GM18951 (cell line): ENCODE measurements around the gene CBX1.
A peak's percentile ranks its signal among the peaks of the same experiment; 100 is the strongest.

Source experiments
- POLR2A ChIP-seq: IDR thresholded peaks from 4 replicates; pipeline ENCODE4 v1.6.1; 2011; ENCODE audit warnings: mild to moderate bottlenecking; ENCODE audit not compliant: insufficient read length, insufficient read depth; ENCODE audit errors: extremely low read depth
- in situ Hi-C: fragments of 300-500 bp; cut with MboI; formaldehyde crosslinking; loops from one replicate; pipeline ENCODE4 v1.12.0; 2022; ENCODE audit warnings: low sequenced_read_pairs, mixed read lengths, inconsistent platforms; ENCODE audit not compliant: unreplicated experiment

CBX1 gene

DNA sequence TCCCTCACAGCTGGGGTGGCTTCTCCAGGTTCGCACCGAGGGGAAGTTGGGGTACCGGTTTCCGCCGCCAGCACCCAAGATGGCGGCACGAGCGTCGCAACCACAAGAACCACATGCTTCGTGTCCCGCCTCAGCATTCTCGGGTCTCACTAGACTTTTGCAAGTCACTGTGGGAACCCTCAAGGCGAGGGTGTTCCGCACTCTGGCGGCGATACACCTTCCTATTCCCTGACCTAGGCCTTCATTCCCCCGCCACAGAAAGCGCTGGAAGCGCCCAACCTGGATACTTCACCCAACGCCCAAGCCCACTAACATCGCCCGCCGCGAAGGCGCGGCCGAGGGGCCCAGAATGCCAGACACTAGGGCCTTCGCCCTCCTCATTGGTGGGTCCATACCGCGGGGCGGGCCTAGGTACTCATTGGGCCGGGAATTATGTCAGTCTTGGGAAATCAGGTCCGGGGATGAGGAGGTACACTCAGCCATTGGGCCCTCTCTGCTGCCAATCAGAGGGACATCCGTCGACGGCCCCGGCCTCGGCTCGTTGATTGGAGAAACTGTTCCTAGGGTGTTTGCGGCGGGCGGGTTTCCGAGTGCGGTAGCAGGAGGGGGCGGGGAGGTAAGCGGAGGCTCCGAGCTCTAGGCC lies 53.4 kb downstream of the CBX1 start, which contains the start of gene NFE2L1:
Gene NFE2L1 (plus strand): TSS at position 619 of the 643 bp plus-strand sequence. CDS start 2,760 bp downstream, outside the sequence.
- in situ Hi-C loops: no loop called here
- peak; percentile 83 for TF ChIP-seq POLR2A

DNA sequence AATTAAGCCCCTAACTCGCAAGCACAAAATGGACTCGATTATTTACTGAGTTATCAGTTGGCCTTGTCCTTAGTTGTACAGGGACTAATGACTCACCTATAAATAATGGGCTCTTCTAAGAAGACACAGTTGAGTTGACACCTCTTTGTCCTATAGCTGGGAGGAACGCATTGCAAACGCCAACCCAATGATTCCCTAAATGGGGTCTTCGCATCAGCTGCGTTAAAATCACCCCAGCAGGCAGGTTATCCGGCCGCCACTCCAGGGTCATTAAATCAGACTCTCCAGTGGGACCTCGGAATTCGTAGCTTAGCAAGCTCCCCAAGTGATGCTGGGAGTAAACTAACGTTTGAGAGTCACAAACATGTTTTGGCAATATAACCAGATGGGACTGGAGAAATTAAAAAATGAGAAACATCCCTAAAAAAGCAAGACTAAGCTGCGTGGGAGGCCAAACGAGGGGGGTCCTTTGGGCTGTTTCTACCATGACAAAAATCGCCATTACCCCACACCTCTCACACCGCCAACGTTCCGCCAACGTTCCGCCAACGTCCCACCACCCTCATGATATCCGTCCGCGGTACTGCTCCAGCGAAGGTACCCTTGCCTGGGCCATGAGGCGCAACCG lies 54.1 kb downstream of the CBX1 start:
- in situ Hi-C loops: no loop called here
- TF ChIP-seq POLR2A: peak; percentile 80

DNA sequence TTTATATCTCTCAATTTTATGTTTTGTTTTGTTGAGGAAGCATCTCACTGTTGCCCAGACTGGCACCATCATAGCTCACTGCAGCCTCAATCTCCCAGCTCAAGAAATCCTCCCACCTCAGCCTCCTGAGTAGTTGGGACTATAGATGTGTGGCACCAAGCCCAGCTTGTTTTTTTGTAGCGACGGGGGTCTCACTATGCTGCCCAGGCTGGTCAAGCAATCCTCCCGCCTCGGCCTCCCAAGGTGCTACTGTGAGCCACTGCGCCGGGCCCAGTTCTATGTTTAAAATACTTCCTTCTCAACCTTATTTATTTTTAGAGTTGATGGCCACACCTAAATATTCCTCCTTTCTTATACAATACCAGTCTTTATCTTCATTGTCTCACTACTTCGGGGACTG lies 55.0 kb downstream of the CBX1 start:
- no peak for TF ChIP-seq POLR2A
- in situ Hi-C loops: no loop called here

DNA sequence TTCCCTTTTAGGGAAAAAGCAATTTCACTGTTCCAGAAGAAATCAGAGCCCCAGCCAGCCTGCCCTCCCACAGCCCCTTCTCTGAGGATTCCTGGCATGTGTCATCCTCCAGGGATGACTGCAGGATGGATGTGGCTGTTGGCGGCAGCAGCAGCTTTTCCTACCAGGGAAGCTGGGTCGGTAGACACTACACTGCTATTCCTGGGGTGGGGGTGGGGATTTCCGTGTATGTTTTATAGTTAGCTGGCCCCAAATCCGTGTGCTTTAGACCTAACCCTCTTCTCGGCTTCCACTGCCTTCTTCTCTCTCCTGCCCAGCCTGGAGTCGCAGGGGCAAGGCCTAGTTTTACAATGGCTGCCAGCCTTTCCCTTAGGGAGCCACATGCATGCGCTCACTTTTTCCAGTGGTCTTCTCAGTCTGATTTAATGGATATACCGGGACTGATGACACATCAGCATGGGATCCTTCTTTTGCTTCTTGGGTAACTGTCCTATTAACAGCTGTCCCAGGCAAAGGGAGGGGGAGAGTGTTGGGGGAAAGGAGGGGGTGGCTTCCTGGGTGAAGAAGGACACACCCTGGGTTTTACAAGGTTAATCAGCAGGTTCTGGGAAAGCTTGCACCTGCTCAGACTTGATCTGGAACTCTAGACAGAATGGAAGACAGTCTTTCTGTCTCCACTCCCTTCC lies 55.8 kb downstream of the CBX1 start:
- in situ Hi-C loops: no loop called here
- no peak for TF ChIP-seq POLR2A

DNA sequence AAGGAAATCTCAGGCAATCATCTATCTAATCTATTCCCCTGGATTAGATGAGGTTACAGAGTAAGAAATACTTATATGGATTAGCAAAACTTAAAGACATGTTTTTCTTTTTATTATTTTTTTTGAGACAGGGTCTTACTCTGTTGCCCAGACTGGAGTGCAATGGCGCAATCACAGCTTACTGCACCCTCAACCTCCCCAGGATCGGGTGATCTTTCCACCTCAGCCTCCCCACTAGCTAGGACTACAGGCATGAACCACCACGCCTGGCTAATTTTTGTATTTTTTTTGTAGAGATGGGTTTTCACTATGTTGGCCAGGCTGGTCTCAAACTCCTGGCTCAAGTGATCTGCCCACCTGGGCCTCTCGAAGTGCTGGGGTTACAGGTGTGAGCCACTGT lies 56.4 kb downstream of the CBX1 start:
- no peak for TF ChIP-seq POLR2A
- in situ Hi-C loops: no loop called here

DNA sequence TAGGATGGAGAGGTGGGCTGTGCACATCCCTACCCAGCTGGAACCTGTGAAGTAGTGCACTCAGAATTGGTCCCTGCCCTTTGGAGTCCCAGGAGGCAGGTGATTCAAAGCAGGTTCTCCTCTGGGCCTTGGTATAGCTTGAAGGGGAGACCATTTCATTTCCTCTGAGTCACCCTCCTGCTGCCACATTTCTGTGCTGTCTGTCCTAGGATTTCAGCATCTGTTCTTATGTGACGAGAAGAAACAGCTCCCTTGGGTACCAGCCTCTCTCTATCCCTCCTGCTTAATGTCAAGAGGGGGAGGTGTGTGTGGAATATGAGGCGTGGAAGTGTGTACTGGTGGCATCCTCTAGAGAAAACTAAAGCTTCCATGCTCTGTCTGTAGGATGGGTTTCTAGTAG lies 58.1 kb downstream of the CBX1 start:
- in situ Hi-C loops: no loop called here
- no peak for TF ChIP-seq POLR2A

DNA sequence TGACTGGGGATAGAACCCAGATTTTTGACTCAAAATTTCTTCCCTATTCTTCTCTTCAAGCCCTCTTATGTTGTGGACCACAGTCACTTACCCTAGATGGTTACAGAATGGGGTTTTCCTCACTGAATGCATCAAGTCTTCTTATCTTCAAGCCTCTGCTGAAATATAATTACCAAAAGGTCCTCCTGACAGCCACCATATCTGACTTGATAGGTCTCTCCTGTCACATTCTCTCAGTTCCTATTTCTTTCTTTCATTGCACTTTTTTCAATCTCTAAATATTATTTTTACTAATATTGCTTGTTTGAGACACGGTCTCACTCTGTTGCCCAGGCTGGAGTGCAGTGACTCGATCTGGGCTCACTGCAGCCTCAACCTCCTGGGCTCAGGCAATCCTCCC lies 62.6 kb downstream of the CBX1 start:
- TF ChIP-seq POLR2A: no peak
- in situ Hi-C loops: loop anchor here (10.0 kb wide), 1 partner anchor 96 kb away; no protein-coding TSS in a partner anchor

DNA sequence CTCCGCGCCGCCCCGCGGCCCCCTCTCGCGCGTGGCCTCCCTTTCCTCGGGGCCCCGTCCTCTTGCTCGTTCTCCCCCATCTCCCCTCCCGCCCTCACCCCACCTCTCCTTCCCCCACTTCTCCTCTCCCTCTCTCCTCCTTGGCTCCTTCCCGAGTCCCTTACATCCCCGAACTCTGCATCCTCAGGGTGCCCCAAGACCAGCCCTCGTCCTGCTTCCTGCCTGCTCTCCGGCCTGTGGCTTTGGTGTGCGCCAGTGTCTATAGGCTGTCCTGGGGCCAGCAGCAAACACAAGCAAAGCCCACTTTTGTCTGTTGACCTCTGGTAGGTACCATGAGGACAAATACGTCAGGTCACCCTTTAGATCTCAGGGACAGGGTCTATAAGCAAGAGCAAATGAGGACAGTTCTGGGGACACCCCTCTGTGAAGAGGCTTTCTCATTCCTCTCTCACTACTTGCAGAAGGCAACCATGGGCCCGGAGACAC lies 63.4 kb downstream of the CBX1 start:
- no peak for TF ChIP-seq POLR2A

DNA sequence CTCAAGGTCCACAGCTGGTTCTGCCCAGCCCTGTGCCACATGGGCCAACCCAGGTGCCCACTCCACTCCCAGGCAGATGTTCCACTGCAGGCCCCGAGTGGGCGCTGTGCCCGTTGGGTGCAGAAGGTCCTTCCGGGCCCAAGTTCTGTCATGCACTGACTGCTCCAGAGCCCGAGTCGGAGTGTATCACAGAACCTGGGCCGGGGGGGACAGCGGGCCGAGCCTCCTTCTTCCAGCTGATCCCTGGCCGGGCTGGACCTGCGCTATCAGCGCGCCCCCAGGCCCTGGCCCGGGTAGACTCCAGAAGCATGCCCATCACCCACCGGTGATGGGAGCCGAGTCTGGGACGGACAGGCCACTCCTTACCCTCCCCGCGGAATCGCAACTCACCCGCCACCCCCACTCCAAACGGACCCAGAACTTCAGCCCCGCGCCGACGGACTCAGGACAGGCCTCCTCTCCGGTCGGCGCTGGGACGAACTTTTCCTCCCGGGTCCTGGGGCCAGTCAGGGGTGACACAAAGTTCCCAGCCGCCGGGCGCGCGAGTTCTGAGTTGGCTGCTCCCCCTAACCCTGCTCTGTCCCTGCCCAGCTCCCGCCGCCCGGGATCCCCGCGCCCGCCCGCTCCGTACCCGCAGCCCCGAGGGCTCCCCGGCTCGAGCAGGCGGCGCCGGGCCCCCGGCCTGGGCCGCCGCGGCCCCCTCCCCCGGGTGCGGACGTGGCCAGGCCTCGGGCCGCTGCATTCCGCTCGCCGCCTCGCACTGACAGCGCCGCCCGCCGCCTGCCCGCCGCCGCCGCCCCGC lies 64.0 kb downstream of the CBX1 start, which contains the start of gene COPZ2:
Gene COPZ2 (minus strand): TSS at position 762 of the 802 bp plus-strand sequence. CDS start 20 bp downstream, at position 742.
- in situ Hi-C loops: loop anchor here (10.0 kb wide), 1 partner anchor 98 kb away; no protein-coding TSS in a partner anchor
- no peak for TF ChIP-seq POLR2A

More for the DNA sequence above, 63.4 kb downstream of the CBX1 start:
- in situ Hi-C loops: loop anchor here (10.0 kb wide), 1 partner anchor 97 kb away; no protein-coding TSS in a partner anchor

DNA sequence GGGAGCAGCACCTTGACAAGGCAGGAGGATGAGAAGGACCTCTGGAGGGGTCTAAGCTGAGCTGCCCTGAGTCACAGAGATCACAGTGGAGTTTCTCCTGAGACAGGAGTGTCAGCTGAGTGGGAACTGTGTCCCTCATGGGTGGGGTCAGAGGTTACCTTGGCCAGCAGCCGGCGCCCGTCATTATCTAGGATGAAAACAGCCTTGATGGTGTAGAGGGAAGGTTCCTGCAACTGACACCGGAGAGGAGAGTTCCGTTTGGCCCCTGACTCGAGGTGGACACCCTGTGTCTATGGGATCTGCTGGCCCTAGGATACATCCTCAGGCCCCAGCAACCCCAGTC lies 64.6 kb downstream of the CBX1 start:
- in situ Hi-C loops: loop anchor here (10.0 kb wide), 1 partner anchor 98 kb away; no protein-coding TSS in a partner anchor
- no peak for TF ChIP-seq POLR2A

DNA sequence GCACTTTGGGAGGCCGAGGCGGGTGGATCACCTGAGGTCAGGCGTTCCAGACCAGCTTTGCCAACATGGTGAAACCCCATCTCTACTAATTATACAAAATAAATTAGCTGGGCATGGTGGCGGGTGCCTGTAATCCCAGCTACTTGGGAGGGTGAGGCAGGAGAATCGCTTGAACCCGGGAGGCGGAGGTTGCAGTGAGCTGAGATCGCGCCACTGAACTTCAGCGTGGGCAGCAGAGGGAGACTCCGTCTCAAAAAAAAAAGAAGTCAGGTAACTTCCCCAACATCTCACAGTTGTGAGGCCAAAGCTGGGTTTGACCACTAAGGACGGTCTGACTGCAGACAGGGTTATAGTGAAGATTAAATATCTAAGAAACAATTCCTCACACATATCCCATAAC lies 66.5 kb downstream of the CBX1 start:
- in situ Hi-C loops: loop anchor here (10.0 kb wide), 1 partner anchor 100 kb away; no protein-coding TSS in a partner anchor

DNA sequence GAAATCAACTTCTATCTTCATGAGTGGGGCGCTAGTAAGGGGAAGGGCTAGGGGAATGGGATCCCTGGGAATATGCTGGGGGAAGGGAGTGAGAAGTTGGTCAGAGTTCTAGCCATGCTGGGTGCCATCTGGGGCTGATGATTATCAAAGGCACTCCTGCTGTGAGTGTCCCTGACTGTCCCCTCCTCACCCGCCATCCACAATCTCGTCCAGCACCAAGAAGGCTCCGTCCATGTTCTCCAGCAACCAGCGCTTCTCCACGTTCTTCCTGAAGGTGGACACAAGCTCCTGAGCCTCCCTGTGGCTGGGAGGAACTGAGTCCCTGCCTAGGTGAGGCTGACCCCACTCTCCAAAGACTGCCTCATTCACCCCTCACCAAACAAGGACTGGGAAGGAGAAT lies 69.3 kb downstream of the CBX1 start:
- TF ChIP-seq POLR2A: no peak
- in situ Hi-C loops: loop anchor here (10.0 kb wide), 1 partner anchor 103 kb away; no protein-coding TSS in a partner anchor
